NCI-H2227 treated with DMSO at 0.1 percent for 48 hours (cell line): ENCODE data around the gene ZBED2.
"Not testable (repeated sequence)": the region's sequence is repeated elsewhere in the genome, so short reads cannot be mapped to it uniquely, and the experiment has no call there.

Experiments used
- DNase-seq: peaks from one replicate; lab custom pipeline; 2025; lab: John Stamatoyannopoulos, UW

Gene ZBED2

GRCh38 chr3:111571282-111571681 is 23.9 kb downstream of the ZBED2 start:
- no peak for DNase-seq

GRCh38 chr3:111570404-111571030 is 24.6 kb downstream of the ZBED2 start:
- no peak for DNase-seq

DNA sequence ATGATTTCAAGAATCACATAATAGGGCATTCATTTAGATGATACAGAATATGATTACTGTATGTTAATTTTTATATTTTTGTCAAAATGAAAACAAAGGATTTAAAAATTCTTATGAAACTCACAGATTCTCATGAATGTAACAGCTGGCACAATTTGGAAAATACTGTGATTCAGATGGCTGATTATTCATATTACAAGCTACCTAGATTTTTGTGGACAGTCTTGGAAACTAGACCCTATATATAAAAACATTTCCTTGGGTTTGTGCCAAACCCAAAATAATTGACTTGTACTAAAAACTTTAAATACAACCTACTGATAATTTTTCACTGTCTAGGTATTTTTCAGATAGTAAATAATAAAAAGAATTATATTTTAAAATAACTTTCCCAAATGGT is 26.2 kb downstream of the ZBED2 start:
- no peak for DNase-seq

DNA sequence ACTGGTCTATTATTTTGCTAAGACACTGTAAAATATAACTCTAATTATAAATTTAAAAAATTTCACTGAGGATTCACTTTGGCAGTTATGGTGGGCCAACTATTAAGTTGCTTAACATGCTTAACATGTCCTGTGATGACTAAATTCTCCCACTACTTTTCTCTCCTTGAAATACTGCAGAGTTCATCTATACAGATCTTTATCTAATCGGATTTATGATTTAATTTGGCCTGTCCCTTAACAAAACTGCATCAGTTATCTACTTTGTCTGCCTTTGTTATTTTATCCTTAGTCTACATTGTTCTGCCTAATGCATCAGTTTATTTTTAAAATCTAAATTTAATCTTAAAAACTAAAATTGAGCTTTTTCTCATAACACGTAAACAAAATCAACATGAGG is 26.8 kb downstream of the ZBED2 start:
- no peak for DNase-seq

GRCh38 chr3:111566844-111567243 is 28.3 kb downstream of the ZBED2 start:
- DNase-seq: no peak

- not testable (repeated sequence) for DNase-seq
Observed at GRCh38 chr3:111561902-111562301, 33.2 kb downstream of the ZBED2 start.

GRCh38 chr3:111548756-111549155 is 46.4 kb downstream of the ZBED2 start:
- DNase-seq: no peak

GRCh38 chr3:111548092-111548491 is 47.1 kb downstream of the ZBED2 start:
- DNase-seq: no peak

- DNase-seq: no peak
Observed at GRCh38 chr3:111547631-111548030, 47.5 kb downstream of the ZBED2 start.

GRCh38 chr3:111545349-111545748 is 49.8 kb downstream of the ZBED2 start:
- DNase-seq: no peak
